Measurements from ENCODE around the gene DPP3. TPM values are rescaled to one million over a fixed set of nuclear protein-coding genes. Genes with fewer than 3 reads are reported as not detected.
A peak's percentile ranks its signal among the peaks of the same experiment; 100 is the strongest.

Gene DPP3
- total and polyA plus RNA-seq, 7 experiments from 2014 or later, result 15.8 to 75.7 (median 19.4) TPM

DNA sequence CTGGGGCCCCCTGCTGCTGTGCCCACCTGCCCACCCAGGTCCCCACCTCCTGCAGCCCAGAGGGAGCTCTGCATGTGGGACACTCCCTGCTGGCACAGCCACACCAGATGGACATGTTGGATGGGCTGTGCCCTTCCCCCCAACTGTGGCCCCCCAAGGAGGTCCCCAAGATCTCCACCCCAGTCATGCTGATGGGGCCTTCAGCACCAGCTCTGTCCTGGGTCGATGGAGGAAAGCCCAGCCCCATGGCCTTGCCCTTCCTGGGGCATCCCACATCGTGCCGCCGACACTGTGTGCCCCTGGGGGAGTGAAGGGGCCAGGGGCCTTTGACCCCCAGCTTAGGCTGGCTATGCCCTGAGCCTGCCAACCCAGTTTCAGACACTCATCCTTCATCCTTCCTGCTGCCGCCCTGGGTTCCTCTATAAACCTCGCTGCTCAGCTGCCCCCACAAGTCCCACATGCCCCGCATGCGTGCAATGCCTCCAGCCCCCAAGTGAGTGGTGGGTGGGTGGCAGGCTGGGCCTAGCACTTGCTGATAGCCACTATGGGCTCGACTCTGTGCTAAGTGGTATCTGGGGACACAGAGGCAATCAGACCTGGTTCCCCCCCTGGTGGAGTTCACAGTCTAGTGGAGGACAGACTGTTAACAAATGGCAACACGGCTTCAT is 3.9 kb upstream of the DPP3 start:
- H3K27ac ChIP-seq (ENCODE audit: low read depth, low read length), result no peak overlapping the region
- peak overlapping the region in 3 of 9 donors; percentile 18 to 76 (median 36) for H3K27ac Mint-ChIP-seq
- peaks cover 5 to 28% (median 17%) of the 10 kb centered on the region in 7 donors for H3K4me1 Mint-ChIP-seq
- H3K4me3 Mint-ChIP-seq, result no peak overlapping the region
- ChIA-PET CTCF (interaction anchor here (0.6 kb wide), 1 partner anchor 319 kb away, joined by 4 read pairs; no protein-coding TSS in a partner anchor), POLR2A (no interaction called here)
- H3K36me3 Mint-ChIP-seq, result peaks cover 0 to 10% (median 0%) of the 10 kb centered on the region in 5 donors
- intact Hi-C loops (cut with micrococcal nuclease), result no loop called here
- no peaks in the 10 kb centered on the region for H3K9me3 Mint-ChIP-seq
- H3K9me3 ChIP-seq (ENCODE audit: control insufficient read depth in 2 of 3, low read length in 3 of 3), result no peaks in the 10 kb centered on the region
- no peak overlapping the region for H3K4me3 ChIP-seq (ENCODE audit: low read length)
- H3K36me3 ChIP-seq (ENCODE audit: control insufficient read depth in 2 of 3, insufficient read depth in 3 of 3, low read length in 3 of 3), result peaks cover 0 to 22% (median 0%) of the 10 kb centered on the region in 3 experiments
- H3K4me1 ChIP-seq (ENCODE audit: control insufficient read depth in 2 of 2, insufficient read depth in 2 of 2, low read length in 2 of 2), result peaks cover 9 to 14% of the 10 kb centered on the region in 2 donors
- no peaks in the 10 kb centered on the region for H3K27me3 ChIP-seq (ENCODE audit: control insufficient read depth in 2 of 2, insufficient read depth in 2 of 2, low read length in 2 of 2)
- DNase-seq (no peak), ATAC-seq (no peak)
- no peaks in the 10 kb centered on the region for H3K27me3 Mint-ChIP-seq

DNA sequence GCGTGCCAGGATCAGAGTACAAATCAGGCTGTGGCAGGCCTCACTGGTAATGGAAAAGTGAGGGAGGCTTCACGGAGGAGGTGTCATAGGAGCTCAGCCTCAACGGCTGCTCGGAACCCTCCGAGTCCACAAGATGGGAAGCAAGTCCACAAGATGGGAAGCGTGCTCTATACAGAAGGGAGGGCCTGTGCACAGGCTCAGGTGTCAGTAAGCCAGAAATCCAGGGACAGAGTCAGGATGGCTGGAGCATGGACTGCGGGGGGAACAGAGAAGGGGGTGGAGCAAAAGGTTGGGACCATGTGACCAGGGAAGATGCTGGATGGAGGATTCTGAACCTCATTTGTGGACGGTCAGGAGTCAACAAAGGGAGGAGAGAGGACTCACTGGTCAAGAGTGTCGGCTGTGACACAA is 3.4 kb upstream of the DPP3 start:
- ChIA-PET CTCF (no interaction called here), POLR2A (interaction anchor here (1.0 kb wide), 1 partner anchor 13 kb away, joined by 3 read pairs; no protein-coding TSS in a partner anchor)
- Histone ChIP-seq H3K36me3 (ENCODE audit: control insufficient read depth in 2 of 3, insufficient read depth in 3 of 3, low read length in 3 of 3) (peaks cover 0 to 22% (median 0%) of the 10 kb centered on the region in 3 experiments), H3K4me1 (ENCODE audit: control insufficient read depth in 2 of 2, insufficient read depth in 2 of 2, low read length in 2 of 2) (peaks cover 9 to 14% of the 10 kb centered on the region in 2 donors), H3K27me3 (ENCODE audit: control insufficient read depth in 2 of 2, insufficient read depth in 2 of 2, low read length in 2 of 2) (no peaks in the 10 kb centered on the region), H3K9me3 (ENCODE audit: control insufficient read depth in 2 of 3, low read length in 3 of 3) (no peaks in the 10 kb centered on the region), H3K4me3 (ENCODE audit: low read length) (no peak overlapping the region), H3K27ac (ENCODE audit: low read depth, low read length) (no peak overlapping the region)
- intact Hi-C loops (cut with micrococcal nuclease), result no loop called here
- H3K9me3 Mint-ChIP-seq, result no peaks in the 10 kb centered on the region
- no peak overlapping the region for H3K4me3 Mint-ChIP-seq
- H3K27ac Mint-ChIP-seq, result peak overlapping the region in 3 of 9 donors; percentile 18 to 76 (median 36)
- peaks cover 5 to 29% (median 17%) of the 10 kb centered on the region in 7 donors for H3K4me1 Mint-ChIP-seq
- no peaks in the 10 kb centered on the region for H3K27me3 Mint-ChIP-seq
- ATAC-seq, result no peak
- no peak for DNase-seq
- H3K36me3 Mint-ChIP-seq, result peaks cover 0 to 10% (median 0%) of the 10 kb centered on the region in 5 donors

DNA sequence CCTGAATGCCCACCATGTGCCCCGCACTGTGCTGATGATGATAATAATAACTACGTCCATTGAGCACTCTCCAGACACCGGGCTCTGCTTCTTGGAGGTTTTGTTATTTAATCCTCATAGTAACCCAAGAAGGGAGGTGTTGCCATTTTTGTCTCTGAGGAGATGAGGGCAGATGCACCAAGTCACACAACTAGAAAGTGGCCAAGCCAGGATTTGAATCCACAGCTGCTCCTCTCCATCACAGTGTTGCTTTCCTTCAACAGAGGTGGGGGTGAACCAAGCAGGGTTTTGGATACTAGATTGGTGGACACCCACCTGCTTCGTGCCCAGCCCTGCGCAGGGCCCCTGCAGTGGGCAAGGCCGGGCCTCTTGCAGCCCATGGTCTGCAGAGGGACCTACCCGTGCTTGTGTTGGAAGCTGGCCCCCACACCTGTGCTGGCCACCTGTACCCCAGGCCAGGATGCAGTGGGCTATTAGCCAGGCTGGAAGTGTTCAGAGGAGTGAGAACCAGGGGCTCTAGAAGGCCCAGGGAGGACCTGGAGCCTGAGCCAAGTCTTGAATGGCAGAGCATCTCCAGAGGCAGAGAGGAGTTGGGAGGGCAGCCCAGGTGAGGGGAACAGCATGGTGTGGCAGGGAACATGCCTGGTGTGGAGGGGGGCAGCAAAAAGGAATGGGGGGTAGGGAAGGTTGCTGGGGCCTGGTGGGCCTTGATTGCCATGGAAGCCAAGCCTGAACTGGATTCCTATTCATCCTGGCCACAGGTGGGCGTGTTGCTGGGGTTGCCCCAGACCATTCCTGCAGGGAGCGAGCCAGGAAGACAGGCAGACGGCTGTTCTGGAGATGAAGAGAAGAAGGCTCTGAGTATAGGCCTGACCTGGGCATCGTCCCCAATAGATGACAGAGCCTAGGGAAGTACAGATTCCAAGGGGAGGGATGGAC is 2.7 kb upstream of the DPP3 start:
- Mint-ChIP-seq H3K9me3 (no peaks in the 10 kb centered on the region), H3K4me3 (peak overlapping the region in 6 of 10 donors; percentile 39 to 88 (median 53)), H3K4me1 (peaks cover 8 to 36% (median 17%) of the 10 kb centered on the region in 7 donors), H3K36me3 (peaks cover 0 to 13% (median 0%) of the 10 kb centered on the region in 5 donors), H3K27ac (peak overlapping the region in 6 of 9 donors; percentile 35 to 90 (median 67)), H3K27me3 (no peaks in the 10 kb centered on the region)
- H3K4me3 ChIP-seq (ENCODE audit: low read length), result no peak overlapping the region
- H3K4me1 ChIP-seq (ENCODE audit: control insufficient read depth in 2 of 2, insufficient read depth in 2 of 2, low read length in 2 of 2), result peaks cover 9 to 14% of the 10 kb centered on the region in 2 donors
- DNase-seq (no peak), ATAC-seq (no peak)
- peaks cover 0 to 16% (median 0%) of the 10 kb centered on the region in 3 experiments for H3K36me3 ChIP-seq (ENCODE audit: control insufficient read depth in 2 of 3, insufficient read depth in 3 of 3, low read length in 3 of 3)
- POLR2A ChIA-PET, result interaction anchor here (1.0 to 4.3 kb wide), 2 partner anchors 10 to 13 kb away, joined by 3 to 42 read pairs; partner anchors contain the start of gene PELI3
- no peaks in the 10 kb centered on the region for H3K9me3 ChIP-seq (ENCODE audit: control insufficient read depth in 2 of 3, low read length in 3 of 3)
- no peak overlapping the region for H3K27ac ChIP-seq (ENCODE audit: low read depth, low read length)
- H3K27me3 ChIP-seq (ENCODE audit: control insufficient read depth in 2 of 2, insufficient read depth in 2 of 2, low read length in 2 of 2), result no peaks in the 10 kb centered on the region
- CTCF ChIA-PET, result interaction anchor here (0.5 to 2.6 kb wide), 2 partner anchors 38 to 203 kb away, joined by 4 to 12 read pairs; partner anchors contain the start of gene MRPL11
- intact Hi-C loops (cut with micrococcal nuclease), result no loop called here

DNA sequence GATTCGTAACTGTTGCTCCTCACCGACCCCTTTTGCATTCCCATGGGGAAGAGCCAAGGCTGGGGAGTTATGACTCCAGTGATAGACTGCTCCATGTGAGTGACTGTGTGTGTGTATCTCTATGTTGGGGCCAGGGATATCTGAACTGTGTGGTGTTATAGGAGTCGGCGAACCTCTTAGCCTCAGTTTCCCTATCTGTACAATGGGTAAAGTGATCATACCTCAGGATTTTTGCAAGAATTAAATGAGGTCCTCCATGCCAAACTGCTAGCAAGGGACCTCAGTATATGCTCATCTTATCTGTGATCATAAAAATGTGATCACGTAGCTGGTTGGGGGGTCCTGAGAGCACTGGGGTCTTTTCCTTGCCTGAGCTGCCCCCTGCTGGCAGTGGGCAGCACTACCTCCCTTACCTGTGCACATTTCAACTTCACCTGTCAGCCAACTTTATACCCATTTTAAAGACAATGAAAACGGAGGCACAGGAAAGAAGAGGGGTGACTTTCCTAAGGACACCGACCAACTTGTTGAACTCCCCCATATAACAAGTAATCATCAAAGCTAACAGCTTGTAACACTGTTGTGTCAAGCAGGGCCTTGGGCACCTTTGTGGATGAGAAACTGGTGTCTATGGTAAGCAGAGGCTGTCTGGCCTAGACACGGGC is 1.4 kb upstream of the DPP3 start:
- Histone ChIP-seq H3K4me1 (ENCODE audit: control insufficient read depth in 2 of 2, insufficient read depth in 2 of 2, low read length in 2 of 2) (peaks cover 9 to 14% of the 10 kb centered on the region in 2 donors), H3K27me3 (ENCODE audit: control insufficient read depth in 2 of 2, insufficient read depth in 2 of 2, low read length in 2 of 2) (no peaks in the 10 kb centered on the region), H3K36me3 (ENCODE audit: control insufficient read depth in 2 of 3, insufficient read depth in 3 of 3, low read length in 3 of 3) (peaks cover 0 to 5% (median 0%) of the 10 kb centered on the region in 3 experiments), H3K4me3 (ENCODE audit: low read length) (peak overlapping the region; percentile 86), H3K27ac (ENCODE audit: low read depth, low read length) (peak overlapping the region; percentile 90), H3K9me3 (ENCODE audit: control insufficient read depth in 2 of 3, low read length in 3 of 3) (no peaks in the 10 kb centered on the region)
- peak overlapping the region; percentile 86 to 92 (median 90) for H3K4me3 Mint-ChIP-seq
- ATAC-seq (no peak), DNase-seq (peak in 3 of 9 donors; percentile 18 to 35 (median 21))
- no peaks in the 10 kb centered on the region for H3K9me3 Mint-ChIP-seq
- peak overlapping the region; percentile 75 to 91 (median 88) for H3K27ac Mint-ChIP-seq
- no peaks in the 10 kb centered on the region for H3K27me3 Mint-ChIP-seq
- ChIA-PET POLR2A (interaction anchor here (4.3 kb wide), 1 partner anchor 11 kb away, joined by 42 read pairs; the partner anchor contains the start of gene PELI3), CTCF (interaction anchor here (1.0 to 2.6 kb wide), 5 partner anchors 10 to 92 kb away, joined by 3 to 12 read pairs (median 5); partner anchors contain the start of genes MRPL11 and PELI3)
- peaks cover 9 to 37% (median 17%) of the 10 kb centered on the region in 7 donors for H3K4me1 Mint-ChIP-seq
- peaks cover 0 to 11% (median 0%) of the 10 kb centered on the region in 5 donors for H3K36me3 Mint-ChIP-seq
- intact Hi-C loops (cut with micrococcal nuclease), result loop anchor here in 1 of 2 donors (1.0 kb wide), 1 partner anchor 199 kb away; no protein-coding TSS in a partner anchor

DNA sequence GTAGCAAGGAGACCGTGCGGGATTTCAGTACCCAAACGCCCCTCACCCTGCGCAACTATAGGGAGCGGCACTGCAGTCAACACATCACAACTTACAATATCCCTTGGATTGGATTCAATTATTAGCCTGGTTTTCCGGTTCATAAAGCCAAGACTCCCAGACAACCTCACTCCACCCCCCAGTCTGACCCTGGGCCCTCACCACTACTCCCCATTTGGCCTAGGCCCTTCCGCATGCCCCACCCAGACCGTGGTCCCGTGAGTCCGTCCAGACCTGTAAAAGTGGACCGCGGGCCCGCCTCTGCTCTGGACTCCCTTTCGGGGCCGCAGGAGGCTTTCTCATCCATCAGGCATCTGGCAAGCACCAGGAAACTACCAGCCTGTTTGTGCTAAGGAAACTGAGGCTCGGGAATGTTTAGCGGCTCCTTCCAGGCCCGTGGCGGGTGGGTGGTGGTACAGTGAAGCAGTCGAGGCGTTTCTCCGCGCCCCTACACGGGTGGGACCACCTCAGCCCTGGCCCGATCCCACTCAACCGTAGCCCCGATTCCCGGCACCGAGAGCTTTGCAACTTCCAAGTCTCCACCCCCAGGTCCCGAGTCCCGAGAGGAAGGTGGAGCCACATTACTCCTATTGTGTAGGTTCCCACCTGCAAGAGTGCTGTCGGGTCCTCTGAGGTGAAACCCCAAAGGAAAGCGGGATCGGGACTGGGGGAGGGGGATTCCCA is 679 bp upstream of the DPP3 start:
- peak overlapping the region; percentile 86 for H3K4me3 ChIP-seq (ENCODE audit: low read length)
- peaks cover 9 to 14% of the 10 kb centered on the region in 2 donors for H3K4me1 ChIP-seq (ENCODE audit: control insufficient read depth in 2 of 2, insufficient read depth in 2 of 2, low read length in 2 of 2)
- no peaks in the 10 kb centered on the region for H3K27me3 ChIP-seq (ENCODE audit: control insufficient read depth in 2 of 2, insufficient read depth in 2 of 2, low read length in 2 of 2)
- ChIA-PET POLR2A (interaction anchor here (0.6 to 4.3 kb wide), 12 partner anchors 12 to 199 kb away, joined by 3 to 42 read pairs (median 4); partner anchors contain the start of genes BBS1, CCDC87, CCS and MRPL11), CTCF (interaction anchor here (0.5 to 2.6 kb wide), 9 partner anchors 8 to 537 kb away, joined by 3 to 12 read pairs (median 5); partner anchors contain the start of genes MRPL11, NPAS4, PELI3 and RBM4B)
- peak overlapping the region; percentile 86 to 92 (median 90) for H3K4me3 Mint-ChIP-seq
- peak overlapping the region; percentile 90 for H3K27ac ChIP-seq (ENCODE audit: low read depth, low read length)
- peaks cover 0 to 4% (median 0%) of the 10 kb centered on the region in 3 experiments for H3K36me3 ChIP-seq (ENCODE audit: control insufficient read depth in 2 of 3, insufficient read depth in 3 of 3, low read length in 3 of 3)
- H3K9me3 ChIP-seq (ENCODE audit: control insufficient read depth in 2 of 3, low read length in 3 of 3), result no peaks in the 10 kb centered on the region
- ATAC-seq (no peak), DNase-seq (no peak)
- H3K27me3 Mint-ChIP-seq, result no peaks in the 10 kb centered on the region
- H3K4me1 Mint-ChIP-seq, result peaks cover 9 to 37% (median 17%) of the 10 kb centered on the region in 7 donors
- H3K27ac Mint-ChIP-seq, result peak overlapping the region; percentile 75 to 91 (median 88)
- H3K9me3 Mint-ChIP-seq, result no peaks in the 10 kb centered on the region
- H3K36me3 Mint-ChIP-seq, result peaks cover 0 to 11% (median 0%) of the 10 kb centered on the region in 5 donors
- intact Hi-C loops (cut with micrococcal nuclease), result loop anchor here (1.0 to 10.0 kb wide), 9 partner anchors 13 to 199 kb away; partner anchors contain the start of genes ACTN3 (in 2 of the 2), PELI3 (in 2 of the 2), RBM4 (in 2 of the 2) and ZDHHC24 (in 2 of the 2)
